ENCODE results near the gene GCC1.

The GCC1 gene

DNA sequence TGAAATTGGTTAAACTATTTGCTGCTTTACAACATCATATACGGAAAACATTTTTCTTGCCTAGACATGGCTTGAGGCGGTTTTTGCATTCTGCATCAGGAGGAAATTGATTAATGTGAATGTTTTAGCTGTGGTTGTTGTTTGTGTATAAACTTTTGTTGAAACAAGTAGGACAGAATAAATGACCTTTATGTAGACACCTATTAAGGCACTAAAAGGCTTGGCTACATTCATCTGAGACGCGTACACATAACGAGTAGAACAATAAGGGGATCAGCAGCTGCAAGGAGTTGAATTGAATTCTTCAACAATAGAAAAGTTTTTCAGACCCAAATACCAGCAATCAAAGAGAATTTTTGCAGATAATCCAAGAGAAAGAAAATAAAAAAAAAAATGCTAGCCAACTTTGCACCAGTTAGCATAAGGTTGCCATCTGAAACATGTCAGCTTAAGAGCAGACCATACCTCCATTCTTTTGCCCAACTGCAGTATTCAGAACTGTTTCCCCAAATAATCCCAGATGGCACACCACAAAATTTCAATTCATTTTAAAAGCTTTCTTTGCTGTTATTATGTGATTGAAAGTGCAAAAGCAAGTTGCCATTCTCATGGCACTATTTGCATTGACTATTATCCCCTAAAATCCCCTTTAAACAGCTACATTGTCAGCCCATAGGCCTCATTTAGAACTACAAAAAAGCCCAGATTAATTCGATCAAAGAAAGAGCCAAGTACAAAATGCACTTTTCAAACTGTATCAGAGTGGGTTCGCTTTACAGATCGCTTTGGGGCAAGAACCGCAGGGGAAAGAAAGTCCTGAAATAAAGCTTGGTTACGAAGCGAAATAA, 49.6 kb downstream of the GCC1 start:
- no peak for DNase-seq

DNA sequence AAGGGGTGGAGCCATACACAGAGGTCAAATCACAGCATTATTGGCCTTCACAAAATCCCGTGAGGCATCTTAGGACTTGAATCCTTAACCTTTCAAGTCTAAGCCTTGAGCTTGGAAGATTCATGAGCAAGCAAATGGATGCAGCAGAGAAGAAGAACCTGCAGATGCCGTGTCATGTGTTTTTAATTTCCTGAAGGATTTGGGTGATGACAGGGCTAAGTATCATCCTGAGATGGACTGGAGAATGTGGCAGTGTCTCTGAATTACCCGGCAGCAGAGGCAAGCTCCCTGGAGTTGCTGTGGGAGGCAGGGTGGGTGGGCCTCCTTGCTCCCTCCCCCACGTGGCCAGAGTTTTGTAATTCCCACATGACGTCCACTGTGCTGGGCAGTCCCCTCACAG, 50.8 kb downstream of the GCC1 start:
- DNase-seq = no peak

DNA sequence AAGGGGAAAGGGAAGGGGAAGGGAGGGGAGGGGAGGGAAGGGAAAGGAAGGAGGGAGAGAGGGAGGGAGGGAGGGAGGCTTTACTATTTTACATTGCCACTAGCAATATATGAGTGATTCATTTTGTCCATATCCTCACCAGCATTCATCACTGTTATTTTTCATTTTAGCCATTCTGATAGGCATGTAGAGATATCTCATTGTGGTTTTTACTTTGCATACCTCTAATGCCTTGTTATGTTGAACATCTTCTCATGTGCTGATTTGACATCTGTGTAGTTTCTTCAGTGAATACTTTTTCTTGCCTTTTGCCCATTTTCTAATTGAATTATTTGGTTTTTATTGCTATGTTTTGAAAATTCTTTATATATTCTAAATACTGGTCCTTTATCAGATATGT, 52.7 kb downstream of the GCC1 start:
- DNase-seq = no peak

- DNase-seq = no peak
Measured at GRCh38 chr7:127532151-127532550, 53.2 kb downstream of the GCC1 start.
